Activated CD4-positive, CD25-positive, alpha-beta regulatory T cell treated with anti-CD3 and anti-CD28 coated beads, Interleukin-2, amount 50 U/mL, for 16 hours (primary cell): Measurements from ENCODE around the gene PCSK9.

Experiments
- DNase-seq: peaks from one replicate; pipeline ENCODE4 v3.0.0-alpha.2; 2020; ENCODE audit warnings: low read depth, low spot score

Gene PCSK9

DNA sequence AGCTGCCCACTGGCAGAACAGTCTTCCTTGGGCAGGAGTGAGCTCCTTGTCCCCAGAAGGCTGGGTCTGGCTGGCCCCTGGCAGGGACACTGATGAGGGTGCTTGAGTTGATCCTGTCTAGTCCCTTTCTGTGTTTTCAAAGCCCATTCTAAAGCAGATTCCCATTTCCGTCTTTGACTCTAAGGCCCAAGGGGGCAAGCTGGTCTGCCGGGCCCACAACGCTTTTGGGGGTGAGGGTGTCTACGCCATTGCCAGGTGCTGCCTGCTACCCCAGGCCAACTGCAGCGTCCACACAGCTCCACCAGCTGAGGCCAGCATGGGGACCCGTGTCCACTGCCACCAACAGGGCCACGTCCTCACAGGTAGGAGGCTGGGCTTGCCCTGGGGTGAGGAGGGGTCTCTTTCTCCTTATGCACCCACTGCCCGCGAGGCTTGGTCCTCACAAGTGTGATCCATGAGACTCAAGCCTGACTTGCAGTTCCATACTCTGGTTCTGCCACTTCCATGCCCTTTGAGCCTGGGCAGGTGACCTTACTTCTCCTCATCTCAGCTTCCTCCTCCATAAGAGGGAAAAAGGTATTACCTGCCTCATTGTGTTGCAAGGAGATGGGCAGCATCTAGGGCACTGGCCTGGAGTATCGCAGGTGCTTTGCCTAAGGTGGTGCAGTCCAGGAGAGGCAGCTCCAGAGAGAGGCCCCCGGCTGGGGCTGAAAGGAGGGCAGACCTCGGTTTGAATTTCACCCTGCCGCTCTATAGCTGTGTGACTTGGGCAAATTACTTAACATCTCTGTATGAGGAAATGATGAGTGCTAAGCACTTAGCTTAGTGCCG is 20.2 kb downstream of the PCSK9 start:
- DNase-seq = no peak

DNA sequence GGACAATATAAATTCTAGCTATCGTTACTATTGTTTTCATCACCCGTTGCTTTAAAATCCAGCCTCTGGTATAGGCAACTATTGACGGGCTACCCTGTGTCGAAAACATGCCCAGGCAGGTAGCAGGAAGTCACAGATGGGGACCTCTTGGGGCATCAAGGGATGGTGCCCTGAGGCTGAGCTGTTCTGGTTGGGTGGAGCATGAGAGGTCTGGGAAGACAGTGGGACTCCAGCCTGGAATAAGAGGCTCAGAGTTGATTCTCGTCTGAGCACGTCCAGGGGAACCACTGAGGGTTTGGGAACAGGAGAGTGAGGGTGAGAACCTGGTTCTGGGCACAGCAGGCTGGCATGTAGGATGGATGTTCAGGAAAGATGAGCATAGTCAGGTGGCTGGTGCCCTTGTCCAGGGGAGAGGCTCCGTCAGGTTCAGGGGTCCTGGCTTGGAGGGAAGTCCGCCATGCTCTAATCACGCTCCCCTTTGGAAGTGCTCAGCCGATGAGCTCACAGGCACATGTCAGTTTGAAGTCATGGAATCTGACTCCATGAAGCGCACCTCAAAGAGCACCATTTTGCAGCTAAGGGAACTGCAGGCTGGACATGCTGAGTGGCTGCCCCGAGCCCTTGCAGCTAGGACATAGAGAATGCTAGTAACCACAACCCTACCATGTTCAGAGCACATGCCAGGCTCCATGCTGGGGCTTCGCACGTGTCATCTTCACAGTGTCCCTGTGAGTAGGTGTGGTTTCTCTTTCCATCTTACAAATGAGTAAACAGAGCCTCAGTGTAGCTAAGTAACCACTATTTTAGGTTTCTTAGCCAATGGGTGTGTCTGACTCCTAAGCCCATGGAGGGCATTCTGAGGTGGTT is 21.0 kb downstream of the PCSK9 start:
- no peak for DNase-seq

DNA sequence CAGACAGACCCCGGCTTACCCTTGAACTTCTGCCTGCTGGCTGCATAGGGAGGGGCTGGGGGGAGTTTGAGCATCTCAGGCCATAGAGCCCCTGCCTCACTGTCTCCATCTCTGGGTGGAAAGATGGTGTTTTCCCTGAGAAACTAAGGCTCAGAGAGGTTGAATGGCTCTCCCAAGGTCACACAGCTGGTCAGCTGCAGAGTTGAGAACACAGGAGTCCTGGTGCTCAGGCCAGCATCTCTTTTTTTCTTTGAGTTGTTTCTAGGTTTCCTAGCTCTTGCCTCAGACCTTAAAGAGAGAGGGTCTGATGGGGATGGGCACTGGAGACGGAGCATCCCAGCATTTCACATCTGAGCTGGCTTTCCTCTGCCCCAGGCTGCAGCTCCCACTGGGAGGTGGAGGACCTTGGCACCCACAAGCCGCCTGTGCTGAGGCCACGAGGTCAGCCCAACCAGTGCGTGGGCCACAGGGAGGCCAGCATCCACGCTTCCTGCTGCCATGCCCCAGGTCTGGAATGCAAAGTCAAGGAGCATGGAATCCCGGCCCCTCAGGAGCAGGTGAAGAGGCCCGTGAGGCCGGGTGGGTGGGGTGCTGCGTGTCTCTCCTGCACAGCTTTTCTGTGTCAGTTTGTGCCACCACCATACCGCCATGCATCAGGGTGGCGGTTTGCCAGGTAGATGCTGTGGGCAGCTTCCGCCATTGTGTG is 21.8 kb downstream of the PCSK9 start:
- no peak for DNase-seq

DNA sequence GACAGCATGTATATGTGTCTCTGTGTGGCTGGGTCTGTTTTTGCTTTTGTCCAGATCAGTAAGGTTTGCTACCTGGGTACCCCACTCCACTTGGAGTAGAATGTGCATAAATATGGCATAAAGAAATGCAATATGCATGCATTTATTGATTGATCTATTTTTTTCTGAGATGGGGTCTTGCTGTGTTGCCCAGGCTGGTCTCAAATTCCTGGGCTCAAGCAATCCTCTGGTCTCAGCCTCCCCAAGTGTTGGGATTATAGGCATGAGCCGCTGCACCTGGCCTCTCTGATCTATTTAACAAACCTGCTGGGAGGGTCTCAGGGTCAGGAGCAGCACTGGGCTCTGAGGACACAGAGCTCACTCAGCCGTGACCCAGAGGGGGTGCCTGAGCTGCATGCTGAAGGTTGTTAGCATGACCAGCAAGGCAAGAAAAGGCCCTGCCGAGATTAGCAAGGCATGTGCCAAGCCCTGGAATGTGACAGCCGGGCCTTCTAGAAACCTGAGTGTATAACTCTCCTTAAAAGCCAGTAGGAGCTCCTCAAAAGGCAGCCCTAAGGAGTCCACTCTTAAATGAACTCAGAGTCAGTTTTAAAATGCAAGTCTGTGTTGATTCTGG is 22.5 kb downstream of the PCSK9 start:
- no peak for DNase-seq

DNA sequence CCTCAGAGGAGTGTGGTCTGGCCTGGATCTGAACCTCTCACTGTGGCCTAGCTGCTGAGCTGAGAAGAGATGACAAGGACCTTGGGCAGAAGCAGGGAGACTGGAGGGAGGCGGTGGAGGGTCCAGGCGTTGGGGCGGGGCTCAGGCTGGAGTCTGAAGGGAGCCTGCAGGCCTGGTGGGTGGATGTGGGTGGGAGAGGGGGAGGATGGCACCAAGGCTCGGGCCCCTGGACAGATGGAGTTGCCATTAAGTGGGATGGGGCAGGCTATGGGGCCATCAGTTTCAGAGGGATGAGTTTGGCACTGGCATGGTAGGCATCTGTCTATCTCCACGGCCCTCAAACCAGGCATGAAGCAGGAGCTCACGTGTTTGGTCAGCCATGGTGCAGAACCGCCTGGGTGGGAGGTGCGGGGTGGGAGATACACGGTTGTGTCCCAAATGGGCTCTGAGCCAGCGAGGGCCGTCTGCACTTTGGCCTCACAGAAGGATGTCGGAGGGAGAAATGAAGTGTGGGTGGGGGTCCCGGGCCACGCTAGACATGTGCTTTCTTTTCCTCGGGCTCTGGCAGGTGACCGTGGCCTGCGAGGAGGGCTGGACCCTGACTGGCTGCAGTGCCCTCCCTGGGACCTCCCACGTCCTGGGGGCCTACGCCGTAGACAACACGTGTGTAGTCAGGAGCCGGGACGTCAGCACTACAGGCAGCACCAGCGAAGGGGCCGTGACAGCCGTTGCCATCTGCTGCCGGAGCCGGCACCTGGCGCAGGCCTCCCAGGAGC is 23.6 kb downstream of the PCSK9 start:
- DNase-seq = no peak

DNA sequence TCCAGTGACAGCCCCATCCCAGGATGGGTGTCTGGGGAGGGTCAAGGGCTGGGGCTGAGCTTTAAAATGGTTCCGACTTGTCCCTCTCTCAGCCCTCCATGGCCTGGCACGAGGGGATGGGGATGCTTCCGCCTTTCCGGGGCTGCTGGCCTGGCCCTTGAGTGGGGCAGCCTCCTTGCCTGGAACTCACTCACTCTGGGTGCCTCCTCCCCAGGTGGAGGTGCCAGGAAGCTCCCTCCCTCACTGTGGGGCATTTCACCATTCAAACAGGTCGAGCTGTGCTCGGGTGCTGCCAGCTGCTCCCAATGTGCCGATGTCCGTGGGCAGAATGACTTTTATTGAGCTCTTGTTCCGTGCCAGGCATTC is 24.2 kb downstream of the PCSK9 start:
- no peak for DNase-seq

DNA sequence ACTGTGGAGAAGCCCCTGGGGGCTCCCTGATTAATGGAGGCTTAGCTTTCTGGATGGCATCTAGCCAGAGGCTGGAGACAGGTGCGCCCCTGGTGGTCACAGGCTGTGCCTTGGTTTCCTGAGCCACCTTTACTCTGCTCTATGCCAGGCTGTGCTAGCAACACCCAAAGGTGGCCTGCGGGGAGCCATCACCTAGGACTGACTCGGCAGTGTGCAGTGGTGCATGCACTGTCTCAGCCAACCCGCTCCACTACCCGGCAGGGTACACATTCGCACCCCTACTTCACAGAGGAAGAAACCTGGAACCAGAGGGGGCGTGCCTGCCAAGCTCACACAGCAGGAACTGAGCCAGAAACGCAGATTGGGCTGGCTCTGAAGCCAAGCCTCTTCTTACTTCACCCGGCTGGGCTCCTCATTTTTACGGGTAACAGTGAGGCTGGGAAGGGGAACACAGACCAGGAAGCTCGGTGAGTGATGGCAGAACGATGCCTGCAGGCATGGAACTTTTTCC is 24.8 kb downstream of the PCSK9 start:
- DNase-seq = no peak

DNA sequence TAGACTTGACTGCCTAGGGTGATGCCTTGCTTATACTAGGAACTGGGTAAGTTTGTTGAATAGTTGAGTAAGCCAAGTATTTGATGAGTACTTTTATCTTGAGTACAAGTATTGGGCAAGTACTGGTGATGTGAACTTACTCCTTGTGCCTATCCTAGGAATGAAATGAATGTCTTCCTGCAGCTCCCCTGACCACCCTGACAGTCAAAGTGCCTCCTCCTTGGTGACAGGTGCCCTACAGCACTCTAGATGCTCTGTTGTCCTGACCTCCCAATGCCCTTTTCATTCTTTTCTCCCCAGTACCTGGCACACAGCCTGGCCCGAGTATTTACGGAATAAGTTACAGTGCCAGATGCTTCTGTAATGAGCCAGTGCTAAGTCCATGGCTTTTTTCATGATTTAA is 25.5 kb downstream of the PCSK9 start:
- DNase-seq = no peak

DNA sequence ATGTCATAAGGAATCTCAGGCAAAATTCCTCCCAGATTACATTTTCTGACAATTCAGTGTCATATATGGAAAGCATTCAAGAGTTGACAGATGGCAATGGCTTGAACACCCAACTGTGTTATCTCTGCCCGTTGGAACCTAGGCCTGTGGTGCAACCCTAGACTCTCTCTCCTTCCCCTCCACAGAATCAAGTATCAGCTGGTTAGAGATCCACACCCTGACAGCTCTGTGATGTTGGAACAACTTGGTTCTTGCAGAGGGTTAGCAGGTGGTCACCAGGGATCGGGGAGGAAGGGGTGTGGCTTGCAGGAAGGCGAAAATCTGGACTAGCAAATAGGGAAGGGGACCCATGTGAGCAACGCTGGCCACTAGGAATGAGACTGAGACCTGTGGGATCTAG is 26.3 kb downstream of the PCSK9 start:
- no peak for DNase-seq

DNA sequence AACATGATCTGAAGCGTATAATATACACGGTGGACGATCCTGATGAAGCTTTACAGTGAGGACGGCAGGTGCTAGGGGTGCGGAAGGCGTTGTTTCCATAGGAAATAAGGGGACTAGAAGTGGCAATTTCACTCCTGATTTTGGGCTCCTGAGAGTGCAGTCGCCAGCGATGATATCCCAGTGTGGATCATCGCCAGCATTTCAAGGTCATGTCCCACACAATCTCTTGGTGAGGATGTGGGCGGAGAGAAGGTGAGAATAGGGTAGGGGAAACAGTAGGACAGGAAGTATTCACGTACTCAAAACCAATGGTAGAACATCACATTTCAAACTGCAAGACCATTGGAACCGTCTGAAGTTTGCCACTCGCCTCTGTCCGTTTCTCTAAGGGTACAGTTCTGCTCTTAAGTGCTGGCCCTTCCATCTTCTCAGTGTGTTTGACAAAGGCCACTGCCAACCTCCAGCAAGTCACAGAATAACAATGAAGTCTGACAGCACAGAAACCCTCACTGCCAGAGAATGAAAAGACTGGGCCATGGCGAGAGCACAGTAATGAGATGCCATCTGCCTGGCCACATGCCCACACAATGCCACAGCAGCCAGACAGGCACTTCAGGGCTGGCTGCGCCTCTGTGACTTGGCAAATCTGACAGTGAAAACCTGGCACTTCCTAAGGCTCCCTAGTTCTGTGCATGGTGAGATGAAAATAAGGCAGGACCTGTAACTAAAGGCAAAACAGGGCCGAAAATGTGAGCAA is 27.9 kb downstream of the PCSK9 start:
- no peak for DNase-seq

DNA sequence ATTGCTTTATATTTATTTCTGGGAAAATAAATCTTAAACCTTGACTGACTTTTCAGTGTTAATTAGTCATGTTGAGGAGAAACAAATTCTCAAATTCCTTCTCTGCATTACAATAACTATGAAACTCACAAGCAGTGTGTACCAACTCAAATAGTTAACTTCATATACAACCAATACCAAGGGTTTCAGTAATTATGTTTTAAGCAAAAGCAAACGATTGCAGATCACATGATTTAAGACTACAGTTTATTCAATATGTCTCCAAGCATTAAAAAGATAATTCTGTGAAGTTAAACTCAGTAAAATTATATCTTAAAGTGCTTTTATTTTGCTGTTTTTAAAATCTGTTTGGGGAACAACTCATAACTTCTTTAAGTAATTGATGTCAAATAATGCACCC is 28.6 kb downstream of the PCSK9 start:
- no peak for DNase-seq

DNA sequence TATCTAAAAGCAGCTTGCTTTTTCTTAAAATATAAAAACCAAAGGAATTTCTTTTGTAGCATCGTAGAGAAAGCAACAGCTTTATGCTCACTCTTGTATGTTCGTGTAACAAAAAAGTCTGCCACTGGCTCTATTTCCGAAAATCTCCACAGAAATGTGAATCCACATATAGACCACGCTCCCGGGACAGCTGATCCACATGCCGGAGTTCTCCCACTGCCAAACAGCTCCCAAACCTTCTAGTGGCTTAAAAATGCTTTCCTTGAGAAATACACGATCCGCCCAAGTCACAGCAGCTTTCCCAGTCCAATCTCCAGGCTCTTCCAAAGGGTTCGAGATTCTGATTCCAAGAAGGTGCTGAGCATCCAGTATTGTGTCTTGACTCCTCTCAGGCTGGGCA is 29.3 kb downstream of the PCSK9 start:
- no peak for DNase-seq

DNA sequence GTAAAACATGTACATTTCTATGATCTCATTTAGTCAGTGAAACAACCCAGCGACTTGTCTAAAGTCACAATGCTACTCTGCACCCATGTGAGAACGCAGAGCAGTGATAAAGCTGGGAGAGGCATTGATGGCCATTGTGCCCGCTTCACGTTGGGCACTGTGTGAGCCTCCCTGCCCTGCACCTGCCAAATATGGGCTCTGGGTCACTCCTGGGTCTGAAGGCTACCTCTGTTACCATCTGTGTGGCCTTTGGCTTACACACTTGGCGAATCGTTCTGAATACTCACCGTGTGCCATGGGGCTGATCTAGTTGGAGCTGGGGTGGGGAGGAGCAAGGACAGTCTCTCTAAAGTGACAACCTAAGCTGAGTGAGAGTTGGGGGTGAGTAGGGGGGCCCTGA is 29.9 kb downstream of the PCSK9 start:
- no peak for DNase-seq

DNA sequence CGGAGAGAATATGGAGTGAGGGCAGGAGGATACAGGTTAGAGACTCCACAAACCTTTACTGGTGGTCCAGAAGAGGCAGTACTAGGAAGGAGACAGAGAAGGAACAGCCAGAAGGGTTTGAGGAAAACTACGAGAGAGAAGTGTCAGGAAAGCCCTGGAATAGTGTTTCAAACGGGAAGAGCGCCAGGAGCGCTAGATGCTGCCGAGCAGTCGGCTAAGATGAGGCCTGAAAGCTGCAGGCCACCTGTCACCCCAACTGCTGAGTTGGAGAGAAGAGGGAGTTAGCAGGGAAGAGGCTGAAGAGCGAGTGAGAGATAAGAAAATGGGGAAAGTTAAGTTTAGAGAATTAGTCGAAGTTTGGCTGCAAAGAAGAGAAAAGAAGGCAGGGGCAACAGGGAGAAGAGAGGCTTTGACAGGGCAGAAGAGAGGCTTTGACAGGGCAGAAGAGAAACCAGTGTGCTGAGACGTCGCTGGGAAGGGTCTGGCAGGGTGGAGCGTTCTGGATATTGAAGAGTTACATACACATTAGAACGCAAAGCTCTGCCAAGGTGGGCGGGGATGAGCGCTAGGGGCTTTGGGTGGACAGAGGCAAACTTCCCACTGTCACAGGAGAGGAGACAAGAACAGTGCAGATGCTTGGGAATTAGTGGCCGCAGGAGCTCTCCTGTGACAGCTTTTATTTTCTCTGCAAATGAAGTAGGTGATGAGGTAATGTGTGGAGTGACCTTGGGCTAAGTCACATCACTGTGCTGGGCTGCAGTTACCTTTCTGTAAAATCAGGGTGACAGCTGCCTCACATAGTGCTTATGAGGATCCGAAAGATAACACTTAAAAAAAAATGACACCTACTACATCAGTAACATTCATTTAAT is 31.2 kb downstream of the PCSK9 start:
- no peak for DNase-seq

DNA sequence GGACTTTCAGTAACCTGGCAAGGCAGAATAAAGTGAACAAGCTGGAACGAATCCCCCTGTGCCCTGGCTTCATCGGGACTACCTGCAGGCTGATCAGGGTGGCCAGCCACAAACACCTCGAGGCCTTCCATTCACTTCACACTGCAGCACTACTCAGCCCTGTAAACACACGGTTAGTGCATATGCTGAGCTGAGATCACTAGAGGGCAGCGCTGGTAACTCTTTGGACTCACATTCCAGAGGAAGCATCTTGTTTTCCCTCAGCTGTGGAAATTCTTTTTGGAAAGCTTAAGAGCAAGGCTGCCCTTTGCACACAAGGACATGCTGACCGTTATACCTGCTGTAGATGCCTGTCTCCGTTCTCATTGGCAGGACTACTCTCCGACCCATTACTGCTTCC is 32.1 kb downstream of the PCSK9 start:
- DNase-seq = no peak

DNA sequence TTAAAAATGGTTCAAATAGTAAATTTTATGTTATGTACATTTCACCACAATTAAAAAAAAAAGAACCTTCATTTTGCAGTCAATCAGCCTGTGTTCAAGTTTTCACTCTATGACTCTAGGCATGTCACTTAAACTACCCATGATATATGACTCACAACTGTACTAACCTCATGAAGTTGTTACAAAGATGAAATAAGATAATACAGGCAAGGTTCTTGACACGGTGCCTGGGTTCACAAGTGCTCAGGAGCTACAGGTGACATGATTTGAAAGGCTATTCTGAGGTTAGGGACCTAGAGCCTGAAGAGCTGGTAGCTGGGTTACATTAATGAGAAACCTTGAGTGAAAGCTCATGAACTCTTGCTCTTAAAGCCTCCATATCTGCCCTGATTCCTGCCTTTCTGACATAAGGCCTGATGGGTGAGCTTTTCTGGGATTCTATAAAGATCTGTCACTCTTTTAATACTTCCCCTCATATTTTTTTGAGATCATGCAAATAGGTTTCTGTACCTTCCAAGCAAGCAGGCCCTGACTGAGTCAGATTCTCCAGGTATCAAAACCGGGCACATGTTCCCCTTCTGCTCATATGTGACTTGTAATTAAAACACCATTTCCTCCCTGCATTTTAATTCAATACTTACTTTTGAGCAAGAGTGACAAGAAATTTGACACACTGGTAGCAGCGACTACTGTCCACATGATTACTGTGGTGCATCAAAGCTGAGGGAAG is 34.0 kb downstream of the PCSK9 start:
- no peak for DNase-seq

DNA sequence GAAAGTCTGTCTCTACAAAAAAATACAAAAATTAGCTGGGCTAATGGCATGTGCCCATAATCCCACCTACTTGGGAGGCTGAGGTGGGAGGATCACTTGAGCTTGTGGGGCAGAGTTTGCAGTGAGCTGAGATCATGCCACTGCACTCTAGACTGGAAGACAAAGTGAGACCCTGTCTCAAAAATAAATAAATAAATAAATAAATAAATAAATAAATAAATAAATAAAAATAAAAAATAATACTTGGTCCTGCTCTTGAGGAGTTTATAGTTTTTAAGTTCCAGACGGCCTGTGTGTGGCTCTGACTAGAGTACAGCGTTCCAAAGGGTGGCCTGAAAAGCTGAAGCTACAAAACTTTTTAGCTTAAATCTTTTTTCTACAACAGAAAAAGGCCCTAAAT is 35.1 kb downstream of the PCSK9 start:
- no peak for DNase-seq

DNA sequence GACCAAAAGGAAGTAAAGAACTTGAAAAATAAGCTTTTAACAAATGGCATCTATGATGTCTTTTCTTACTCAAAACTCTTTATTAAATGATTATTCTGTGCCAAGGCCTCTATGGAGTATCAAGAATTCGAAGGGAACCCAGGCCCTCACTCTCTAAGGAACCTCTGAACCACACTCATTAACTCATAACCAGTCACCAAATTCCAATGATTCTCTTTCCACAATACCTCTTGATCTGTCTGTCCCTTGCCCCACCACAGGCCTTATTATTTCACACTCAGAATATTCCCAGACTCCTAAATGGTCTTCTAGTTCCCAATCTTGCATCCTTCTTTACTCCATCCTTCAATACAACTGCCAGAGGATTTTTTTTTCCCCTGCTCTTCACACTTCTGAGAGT is 37.0 kb downstream of the PCSK9 start:
- no peak for DNase-seq

DNA sequence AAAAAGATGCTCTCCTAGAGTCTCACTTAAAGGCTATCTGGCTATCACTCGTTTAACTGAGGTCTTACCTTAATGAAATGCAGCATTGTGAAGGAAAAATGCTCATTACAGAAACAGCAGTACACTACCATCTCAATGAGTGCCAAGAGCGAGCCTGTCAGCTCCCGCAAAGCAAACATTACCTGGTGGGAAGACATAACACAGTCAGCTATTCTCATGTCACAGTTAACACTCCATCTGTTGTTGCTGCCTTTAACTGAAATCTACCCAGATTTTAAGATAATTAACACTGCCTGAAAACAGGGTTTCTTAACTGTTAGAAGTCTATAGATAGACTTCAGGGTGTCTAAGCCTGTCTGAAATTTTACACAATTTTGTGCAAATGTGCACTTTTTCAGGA is 39.1 kb downstream of the PCSK9 start:
- DNase-seq = no peak
